Pancreas (tissue), 10 donors: Measurements from ENCODE around the gene PLEK2. TPM values are rescaled to one million over a fixed set of nuclear protein-coding genes. Genes with fewer than 3 reads are reported as not detected.

Source experiments
- ATAC-seq, 4 donors: fragments of 200-7000 bp; cut with Tn5 transposase; one replicate each; pipeline versions ENCODE4 v1.8.0 to v1.9.1; 2020; ENCODE audit warnings: mild to moderate bottlenecking in 4 of 4, moderate library complexity in 4 of 4
- DNase-seq, 6 donors: peaks; one replicate each; pipeline ENCODE4 v3.0.0-alpha.2; 2020
- FAIRE-seq: peaks from 2 replicates; lab custom pipeline; 2012; peaks lifted over from hg19 to GRCh38; lab: Jason Lieb, UNC
- H3K27ac ChIP-seq, 4 donors: fragments of 200-600 bp; sonication (generic); 1 replicate in 3 of 4; 2 replicates in 1 of 4; pipeline versions ENCODE4 v1.5.0 to v1.8.0; 2020
- H3K27me3 ChIP-seq, 4 donors: fragments of 200-600 bp; one replicate each; pipeline ENCODE4 v1.8.0; 2021
- H3K36me3 ChIP-seq, 3 donors: fragments of 200-600 bp; sonication (generic) in 1 of 3; one replicate each; pipeline versions ENCODE4 v1.5.0 to v1.8.0; 2020 to 2021
- H3K4me1 ChIP-seq, 3 donors: fragments of 200-600 bp; one replicate each; pipeline ENCODE4 v1.8.0; 2021
- H3K4me3 ChIP-seq, 4 donors: fragments of 200-600 bp; sonication (generic) in 2 of 4; one replicate each; pipeline versions ENCODE4 v1.5.0 to v1.8.0; 2020 to 2021
- H3K9me3 ChIP-seq, 4 donors: fragments of 200-600 bp; one replicate each; pipeline ENCODE4 v1.8.0; 2021
- CTCF ChIP-seq, 4 donors: fragments of 200-600 bp; sonication (generic) in 3 of 4; IDR thresholded peaks; one replicate each; pipeline versions ENCODE4 v1.5.0 to v1.8.0; 2021; ENCODE audit warnings: antibody characterized with exemption in 4 of 4
- WGBS, 2 donors: extraction: QIAGEN DNeasy Blood & Tissue Kit; methylation state at CpG; one replicate each; pipeline ENCODE4 v1.1.7; 2013; 5-methylcytosine and 5-hydroxymethylcytosine counted together
- intact Hi-C, 3 donors: fragments of 100-400 bp; cut with DNase I; formaldehyde crosslinking; loops; one replicate each; pipeline versions ENCODE4 v1.11.1 to v1.14.2; 2022
- polyA plus RNA-seq, 2 donors: library from polyadenylated mRNA; stranded (reverse); fragments of 200-250 nt; gene quantifications; one replicate each; pipeline ENCODE4 v1.2.3, GENCODE V29; 2013
- total RNA-seq, 6 donors: library from RNA; stranded (reverse); fragmentation: NEBNext Ultra II Directional in 4 of 6; extraction: Animal tissue kit (Norgen Biotek cat#: 25700) in 4 of 6; gene quantifications; one replicate each; pipeline versions ENCODE4 v1.2.1 to v1.2.4, GENCODE V29; 2021 to 2023
- donor health status: healthy with polysubstance abuse.
- donor health status: DM: no; HTN: no; CAD: no; lungs with moderate emphysema.
- donor health status: DM: no; HTN: no; CAD: no.
- donor health status: control.
- donor health status: control.
- donor health status: Bipolar disorder and iron deficiency.
- donor health status: DM: yes; HTN: yes; CAD: no.
- donor health status: DM: no; HTN: no; CAD: no.
- donor health status: DM: no; HTN: no; CAD: no.
- donor health status: DM: yes; HTN: yes; CAD: no.

PLEK2 gene
- total and polyA plus RNA-seq, 8 donors = 4.0 to 9.9 (median 6.6) TPM

- H3K4me3 ChIP-seq = no peak overlapping the region
- H3K36me3 ChIP-seq = no peaks in the 10 kb centered on the region
- no peak for FAIRE-seq
- intact Hi-C loops = no loop called here
- 61 to 68% methylated on average over 2 of the region's 2 CpGs for WGBS, 2 donors
- no peaks in the 10 kb centered on the region for H3K27me3 ChIP-seq
- peak overlapping the region in 3 of 4 donors; percentile 33 to 72 (median 51) for H3K27ac ChIP-seq
- peak in 1 of 6 donors; percentile 30 for DNase-seq
- peaks cover 6 to 30% (median 22%) of the 10 kb centered on the region in 3 donors for H3K4me1 ChIP-seq
- no peak for ATAC-seq
- TF ChIP-seq CTCF (IDR thresholded peaks at IDR 0.05) = no peak
- H3K9me3 ChIP-seq = no peaks in the 10 kb centered on the region
Observed at GRCh38 chr14:67441256-67441655, 29.3 kb upstream of the PLEK2 start.

GRCh38 chr14:67440513-67440912 lies 28.5 kb upstream of the PLEK2 start:
- no peaks in the 10 kb centered on the region for H3K9me3 ChIP-seq
- no peaks in the 10 kb centered on the region for H3K27me3 ChIP-seq
- H3K36me3 ChIP-seq = no peaks in the 10 kb centered on the region
- DNase-seq (peak in 4 of 6 donors; percentile 27 to 49 (median 46)), ATAC-seq (peak; percentile 59 to 71 (median 64)), FAIRE-seq (no peak)
- no peak overlapping the region for H3K4me3 ChIP-seq
- peak overlapping the region; percentile 49 to 72 (median 57) for H3K27ac ChIP-seq
- 18 to 30% methylated on average over 4 of the region's 4 CpGs for WGBS, 2 donors
- H3K4me1 ChIP-seq = peaks cover 4 to 30% (median 20%) of the 10 kb centered on the region in 3 donors
- intact Hi-C loops = no loop called here
- TF ChIP-seq CTCF (IDR thresholded peaks at IDR 0.05) = no peak

GRCh38 chr14:67438969-67439368 lies 27.0 kb upstream of the PLEK2 start:
- ATAC-seq (no peak), FAIRE-seq (no peak), DNase-seq (no peak)
- intact Hi-C loops = no loop called here
- no peak for TF ChIP-seq CTCF (IDR thresholded peaks at IDR 0.05)
- Histone ChIP-seq H3K27me3 (no peaks in the 10 kb centered on the region), H3K4me1 (peaks cover 4 to 30% (median 20%) of the 10 kb centered on the region in 3 donors), H3K36me3 (no peaks in the 10 kb centered on the region), H3K27ac (no peak overlapping the region), H3K4me3 (no peak overlapping the region), H3K9me3 (no peaks in the 10 kb centered on the region)
- 87 to 93% methylated on average over 1 of the region's 1 CpG for WGBS, 2 donors

GRCh38 chr14:67436006-67436866 lies 24.3 kb upstream of the PLEK2 start:
- H3K9me3 ChIP-seq = no peaks in the 10 kb centered on the region
- DNase-seq (peak in 3 of 6 donors; percentile 36 to 53 (median 42)), FAIRE-seq (no peak), ATAC-seq (peak; percentile 37 to 72 (median 56))
- intact Hi-C loops = no loop called here
- H3K27me3 ChIP-seq = no peaks in the 10 kb centered on the region
- H3K27ac ChIP-seq = no peak overlapping the region
- no peak overlapping the region for H3K4me3 ChIP-seq
- H3K36me3 ChIP-seq = no peaks in the 10 kb centered on the region
- WGBS, 2 donors = 52% methylated on average over 10 of the region's 10 CpGs
- H3K4me1 ChIP-seq = peaks cover 4 to 17% (median 12%) of the 10 kb centered on the region in 3 donors
- TF ChIP-seq CTCF (IDR thresholded peaks at IDR 0.05) = no peak

- intact Hi-C loops = no loop called here
- 93 to 94% methylated on average over 5 of the region's 5 CpGs for WGBS, 2 donors
- TF ChIP-seq CTCF (IDR thresholded peaks at IDR 0.05) = no peak
Observed at GRCh38 chr14:67435603-67436002, 23.6 kb upstream of the PLEK2 start.

More at GRCh38 chr14:67435603-67436002, 23.6 kb upstream of the PLEK2 start:
- peak in 1 of 6 donors; percentile 24 for DNase-seq
- Histone ChIP-seq H3K4me1 (peaks cover 4 to 11% (median 8%) of the 10 kb centered on the region in 3 donors), H3K9me3 (no peaks in the 10 kb centered on the region), H3K27me3 (no peaks in the 10 kb centered on the region), H3K27ac (no peak overlapping the region), H3K36me3 (no peaks in the 10 kb centered on the region), H3K4me3 (no peak overlapping the region)
- ATAC-seq = no peak
- no peak for FAIRE-seq
